ACC112 (cell line): ENCODE results near the gene PSMB3.
A peak's percentile ranks its signal among the peaks of the same experiment; 100 is the strongest.

Experiments used
- H2AFZ ChIP-seq: fragments of 200-600 bp; sonication (generic); one replicate; pipeline ENCODE4 v1.6.0; 2017; ENCODE audit warnings: antibody characterized with exemption, low read length; ENCODE audit not compliant: unreplicated experiment
- H3K27ac ChIP-seq: fragments of 200-600 bp; sonication (generic); 2 replicates; pipeline ENCODE4 v1.5.1; 2014; ENCODE audit warnings: low read depth, mild to moderate bottlenecking, antibody characterized with exemption, low read length, moderate library complexity
- H3K27me3 ChIP-seq: fragments of 200-600 bp; sonication (generic); 2 replicates; pipeline ENCODE4 v1.6.1; 2014; ENCODE audit warnings: mild to moderate bottlenecking, antibody characterized with exemption, low read length, moderate library complexity, mixed read lengths; ENCODE audit not compliant: insufficient read depth
- H3K36me3 ChIP-seq: fragments of 200-600 bp; sonication (generic); 2 replicates; pipeline ENCODE4 v1.6.1; 2016; ENCODE audit warnings: mild to moderate bottlenecking, antibody characterized with exemption, low read length, moderate library complexity, mixed read lengths; ENCODE audit not compliant: insufficient read depth
- H3K4me1 ChIP-seq: fragments of 200-600 bp; sonication (generic); one replicate; pipeline ENCODE4 v1.6.1; 2016; ENCODE audit warnings: low read length, mixed read lengths; ENCODE audit not compliant: insufficient read depth, unreplicated experiment, control insufficient read depth
- H3K4me3 ChIP-seq: fragments of 200-600 bp; sonication (generic); 2 replicates; pipeline ENCODE4 v1.5.1; 2014; ENCODE audit warnings: mild to moderate bottlenecking, low read depth, low read length
- H3K79me2 ChIP-seq: fragments of 200-600 bp; sonication (generic); one replicate; pipeline ENCODE4 v1.6.0; 2016; ENCODE audit warnings: low read length; ENCODE audit not compliant: control insufficient read depth, unreplicated experiment, insufficient read depth

Gene PSMB3

DNA sequence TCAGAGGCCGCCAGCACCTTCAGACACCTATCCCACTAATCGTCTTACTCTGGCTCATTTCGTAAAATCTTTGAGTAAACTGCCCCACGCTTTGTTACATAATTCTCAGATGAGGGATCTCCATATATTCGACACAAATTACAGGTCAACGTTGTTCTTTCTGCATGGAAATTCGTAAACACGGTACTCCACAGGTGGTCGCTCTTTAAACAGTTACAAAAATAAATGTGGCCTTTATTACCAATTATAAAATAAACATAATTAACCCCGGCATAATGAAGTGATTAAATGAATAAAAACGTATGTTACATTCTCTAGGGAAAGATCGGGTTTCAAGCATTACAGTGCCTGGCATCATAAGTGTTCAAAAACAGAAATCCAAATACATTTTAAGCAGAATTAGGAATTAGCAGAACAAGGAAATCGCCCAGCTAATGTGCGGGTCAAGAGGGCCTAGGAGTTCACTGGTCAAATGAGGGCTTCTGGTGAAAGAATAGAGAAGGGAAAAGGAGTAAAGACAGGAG, 47.8 kb downstream of the PSMB3 start:
- no peaks in the 10 kb centered on the region for H3K27me3 ChIP-seq
- H3K79me2 ChIP-seq, result peaks cover 36% of the 10 kb centered on the region
- H3K4me3 ChIP-seq, result peak overlapping the region; percentile 82
- peaks cover 11% of the 10 kb centered on the region for H3K36me3 ChIP-seq
- no peak overlapping the region for H3K27ac ChIP-seq
- H3K4me1 ChIP-seq, result peaks cover 20% of the 10 kb centered on the region
- H2AFZ ChIP-seq, result no peak overlapping the region

DNA sequence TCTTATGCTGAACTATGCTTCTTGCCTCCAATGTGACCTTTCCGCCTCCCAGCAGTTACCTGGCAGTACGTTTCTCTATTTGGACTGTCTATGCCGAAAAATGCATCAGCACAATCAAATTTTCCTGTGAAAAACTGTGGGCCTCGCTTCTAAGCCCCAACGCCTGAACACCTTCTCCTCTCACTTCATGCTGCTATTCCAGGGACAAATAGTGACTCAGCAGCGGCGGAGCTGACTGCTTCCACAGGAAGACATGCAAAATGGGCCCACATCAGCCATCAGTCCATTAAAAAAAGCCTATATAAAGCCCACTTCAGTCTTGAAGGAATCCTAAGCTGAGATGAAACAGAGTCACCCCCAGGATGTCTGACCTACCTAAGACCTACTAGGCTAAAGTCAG, 57.3 kb downstream of the PSMB3 start:
- no peaks in the 10 kb centered on the region for H3K79me2 ChIP-seq
- no peak overlapping the region for H3K27ac ChIP-seq
- no peak overlapping the region for H2AFZ ChIP-seq
- peaks cover 26% of the 10 kb centered on the region for H3K36me3 ChIP-seq
- no peak overlapping the region for H3K4me3 ChIP-seq
- H3K4me1 ChIP-seq, result no peaks in the 10 kb centered on the region
- no peaks in the 10 kb centered on the region for H3K27me3 ChIP-seq
